Glomerular visceral epithelial cell (primary cell): Measurements from ENCODE around the gene ARAP3.

Source experiments
- DNase-seq: peaks from one replicate; pipeline ENCODE4 v3.0.0-alpha.2; 2016; ENCODE audit errors: extremely low spot score

Gene ARAP3

GRCh38 chr5:141668601-141669265, 13.3 kb downstream of the ARAP3 start:
- no peak for DNase-seq

DNA sequence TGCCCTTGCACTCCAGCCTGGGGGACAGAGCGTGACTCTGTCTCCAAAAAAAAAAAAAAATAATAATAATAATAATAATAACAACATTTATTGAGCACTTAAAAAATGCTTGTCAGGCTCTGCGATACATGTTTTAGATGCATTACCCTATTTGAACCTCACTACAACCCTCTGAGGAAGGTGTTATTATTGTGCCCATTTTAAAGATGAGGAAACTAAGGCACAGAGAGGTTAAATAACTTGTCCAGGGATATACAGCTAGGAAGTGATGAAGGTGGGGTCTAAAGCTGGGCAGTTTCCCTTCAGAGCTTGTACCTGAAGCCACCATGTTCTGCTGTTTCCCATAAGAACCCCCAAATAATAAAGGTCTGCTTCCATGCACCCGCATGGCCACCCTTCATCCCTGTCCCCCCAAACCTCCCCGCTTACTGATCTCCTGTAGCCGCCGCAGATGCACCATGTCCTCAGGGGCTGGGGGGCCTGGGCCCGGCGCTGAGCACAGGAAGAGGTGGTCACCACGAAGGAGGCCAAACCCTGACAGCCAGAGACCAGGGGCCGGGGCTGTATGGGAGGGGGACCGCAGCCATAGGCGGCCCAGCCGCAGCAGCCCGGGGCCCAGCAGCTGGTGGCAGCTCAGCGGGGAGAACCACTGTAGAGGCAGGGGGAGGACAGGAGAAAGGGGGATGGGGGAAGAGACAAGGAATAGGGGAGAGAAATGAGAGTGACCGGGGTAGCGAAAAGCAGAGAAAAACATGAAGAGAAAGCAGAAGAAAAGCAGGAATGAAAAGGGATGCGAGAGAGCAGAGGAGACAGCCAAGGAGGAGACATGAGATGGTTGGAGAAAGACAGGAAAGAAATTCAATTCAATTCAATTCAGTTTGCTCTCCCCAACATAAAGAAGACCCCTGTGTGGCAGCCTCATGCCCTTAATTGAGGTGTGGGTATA, 15.8 kb downstream of the ARAP3 start:
- no peak for DNase-seq

DNA sequence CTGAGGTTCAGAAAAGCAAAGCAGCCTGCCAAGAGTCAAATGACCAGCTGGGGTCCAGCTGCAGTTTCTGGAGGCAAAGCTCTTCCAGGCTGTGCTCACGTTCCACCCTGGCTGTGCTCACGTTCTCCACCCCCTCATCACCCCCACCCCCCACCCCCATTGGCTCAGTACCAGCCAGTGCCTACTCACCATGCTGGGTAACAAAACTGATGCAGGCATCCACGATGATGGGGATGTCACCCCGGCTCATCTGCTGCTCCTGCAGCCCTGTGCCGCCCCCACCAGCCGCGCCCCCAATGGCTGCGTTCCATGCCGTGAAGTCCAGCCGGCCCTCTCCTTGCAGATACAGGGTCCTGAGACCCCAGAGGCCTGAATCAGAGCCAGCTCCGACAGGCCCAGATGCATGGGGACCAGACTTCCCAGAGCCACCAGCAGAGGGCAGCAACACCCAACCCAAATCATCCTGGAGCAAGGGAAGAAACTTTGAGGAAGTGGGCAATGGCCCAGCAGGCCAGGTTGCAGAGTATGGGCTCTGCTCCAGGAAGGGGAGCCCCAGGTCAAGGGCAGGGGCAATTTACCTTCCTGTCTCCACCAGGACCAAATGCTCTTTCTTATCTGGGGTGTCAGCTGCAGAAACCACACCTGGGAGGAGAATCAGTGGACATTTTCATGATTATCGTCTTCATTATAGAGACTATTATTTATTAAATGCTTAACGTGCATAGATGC, 17.1 kb downstream of the ARAP3 start:
- peak; percentile 77 for DNase-seq

- DNase-seq, result no peak
Measured at GRCh38 chr5:141663506-141663905, 18.5 kb downstream of the ARAP3 start.

DNA sequence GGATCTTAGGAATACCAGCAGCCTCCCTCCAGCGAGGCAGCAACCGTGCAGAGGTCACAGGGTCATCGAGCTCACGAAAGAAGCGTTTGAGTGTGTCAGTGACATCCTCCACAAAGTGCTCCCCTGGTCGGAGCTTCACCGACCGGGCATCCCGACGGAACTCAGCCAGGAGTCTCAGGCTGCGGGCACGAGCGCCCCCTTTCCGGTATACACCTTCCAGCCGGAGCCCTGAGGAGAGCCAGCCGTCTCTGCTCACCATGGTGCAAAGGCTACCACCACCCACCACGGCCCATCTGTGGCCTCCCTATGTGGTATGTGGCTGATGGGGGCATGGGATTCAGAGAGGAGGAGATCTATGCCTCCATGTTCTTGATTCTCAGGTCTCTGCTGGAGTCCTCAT, 20.0 kb downstream of the ARAP3 start:
- no peak for DNase-seq

GRCh38 chr5:141657937-141658545, 24.0 kb downstream of the ARAP3 start:
- DNase-seq, result peak; percentile 96

GRCh38 chr5:141657404-141657803, 24.6 kb downstream of the ARAP3 start:
- no peak for DNase-seq

- DNase-seq, result no peak
Measured at GRCh38 chr5:141656396-141656795, 25.6 kb downstream of the ARAP3 start.

GRCh38 chr5:141655020-141655419, 27.0 kb downstream of the ARAP3 start:
- no peak for DNase-seq

- DNase-seq, result peak; percentile 85
Measured at GRCh38 chr5:141654298-141654697, 27.7 kb downstream of the ARAP3 start.

GRCh38 chr5:141651728-141652105, 30.3 kb downstream of the ARAP3 start:
- no peak for DNase-seq

GRCh38 chr5:141650851-141651727, 30.9 kb downstream of the ARAP3 start, which contains the start of gene FCHSD1:
Gene FCHSD1 (minus strand): TSS chr5:141651418. CDS start chr5:141651368, 50 bp downstream.
- DNase-seq, result peak; percentile 87

GRCh38 chr5:141649972-141650371, 32.1 kb downstream of the ARAP3 start:
- no peak for DNase-seq

GRCh38 chr5:141649056-141649688, 32.9 kb downstream of the ARAP3 start:
- DNase-seq, result no peak

DNA sequence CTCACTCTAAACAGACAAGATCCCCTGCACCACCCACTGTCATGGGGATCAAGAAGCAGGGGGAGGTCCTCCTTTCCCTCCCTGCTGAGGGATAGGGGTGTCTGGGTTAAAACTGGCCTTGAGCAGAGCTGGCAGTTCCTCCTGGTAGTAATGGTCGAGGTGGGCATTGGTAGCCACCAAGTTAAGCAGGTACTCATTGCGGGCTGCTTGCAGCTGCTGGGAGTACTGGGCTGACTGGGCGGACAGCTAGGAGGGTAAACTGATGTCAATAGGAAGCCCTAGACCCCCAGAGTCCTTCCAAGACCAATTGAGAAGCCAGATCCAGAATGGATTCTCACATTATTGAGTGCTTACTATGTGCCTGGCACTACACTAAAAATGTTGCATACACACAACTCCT, 34.2 kb downstream of the ARAP3 start:
- DNase-seq, result no peak

GRCh38 chr5:141647242-141647641, 34.8 kb downstream of the ARAP3 start:
- no peak for DNase-seq

GRCh38 chr5:141646026-141646425, 36.0 kb downstream of the ARAP3 start:
- DNase-seq, result no peak

GRCh38 chr5:141641634-141642267, 40.3 kb downstream of the ARAP3 start:
- DNase-seq, result peak; percentile 85

DNA sequence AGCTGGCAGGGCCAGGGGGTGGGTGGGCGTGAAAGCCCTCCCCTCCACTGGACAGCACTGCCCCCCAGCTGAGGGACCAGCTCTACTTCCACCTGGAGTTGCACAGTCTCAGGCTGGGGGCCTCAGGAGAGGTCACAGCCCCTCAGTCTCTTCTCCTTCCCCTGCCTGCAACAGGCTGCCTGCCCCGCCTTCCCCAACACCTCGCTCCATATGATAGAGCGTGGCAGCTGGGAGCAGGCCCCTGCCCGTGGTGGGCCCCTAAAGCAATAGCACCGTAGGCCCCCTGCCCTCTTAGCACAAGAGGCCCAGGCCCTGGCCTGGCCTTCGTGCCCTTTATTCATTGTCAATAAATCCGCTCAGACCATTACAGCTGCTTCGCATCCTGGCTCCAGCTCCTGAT, 41.3 kb downstream of the ARAP3 start:
- no peak for DNase-seq

DNA sequence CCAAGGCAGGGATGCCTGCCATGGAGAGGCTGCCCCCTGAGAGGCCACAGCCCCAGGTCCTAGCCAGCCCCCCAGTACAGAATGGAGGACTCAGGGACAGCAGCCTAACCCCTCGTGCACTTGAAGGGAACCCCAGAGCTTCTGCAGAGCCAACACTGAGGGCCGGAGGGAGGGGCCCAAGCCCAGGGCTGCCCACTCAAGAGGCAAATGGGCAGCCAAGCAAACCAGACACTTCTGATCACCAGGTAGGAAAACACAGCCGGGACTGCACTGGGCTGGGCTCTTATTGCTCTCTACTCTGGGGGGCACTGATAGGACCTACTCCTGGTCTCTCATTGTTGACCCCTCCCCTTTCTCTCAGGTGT, 42.0 kb downstream of the ARAP3 start:
- no peak for DNase-seq
